GM13976 (cell line): ENCODE data around the gene ASCC1.

Source experiments
- DNase-seq: peaks from one replicate; pipeline ENCODE4 v3.0.0; 2012; ENCODE audit warnings: low spot score
- in situ Hi-C: fragments of 300-500 bp; cut with MboI; formaldehyde crosslinking; loops from one replicate; pipeline ENCODE4 v1.12.0; 2022; ENCODE audit warnings: low sequenced_read_pairs, mixed read lengths, inconsistent platforms; ENCODE audit not compliant: unreplicated experiment
- TF ChIP-seq, protein P1 (sequence below): IDR thresholded peaks from 2 replicates; pipeline ENCODE4 v1.5.1; 2012; ENCODE audit warnings: borderline replicate concordance, mild to moderate bottlenecking; ENCODE audit not compliant: insufficient read depth; ENCODE audit errors: extremely low read depth, missing control alignments, control extremely low read depth

The ASCC1 gene

DNA sequence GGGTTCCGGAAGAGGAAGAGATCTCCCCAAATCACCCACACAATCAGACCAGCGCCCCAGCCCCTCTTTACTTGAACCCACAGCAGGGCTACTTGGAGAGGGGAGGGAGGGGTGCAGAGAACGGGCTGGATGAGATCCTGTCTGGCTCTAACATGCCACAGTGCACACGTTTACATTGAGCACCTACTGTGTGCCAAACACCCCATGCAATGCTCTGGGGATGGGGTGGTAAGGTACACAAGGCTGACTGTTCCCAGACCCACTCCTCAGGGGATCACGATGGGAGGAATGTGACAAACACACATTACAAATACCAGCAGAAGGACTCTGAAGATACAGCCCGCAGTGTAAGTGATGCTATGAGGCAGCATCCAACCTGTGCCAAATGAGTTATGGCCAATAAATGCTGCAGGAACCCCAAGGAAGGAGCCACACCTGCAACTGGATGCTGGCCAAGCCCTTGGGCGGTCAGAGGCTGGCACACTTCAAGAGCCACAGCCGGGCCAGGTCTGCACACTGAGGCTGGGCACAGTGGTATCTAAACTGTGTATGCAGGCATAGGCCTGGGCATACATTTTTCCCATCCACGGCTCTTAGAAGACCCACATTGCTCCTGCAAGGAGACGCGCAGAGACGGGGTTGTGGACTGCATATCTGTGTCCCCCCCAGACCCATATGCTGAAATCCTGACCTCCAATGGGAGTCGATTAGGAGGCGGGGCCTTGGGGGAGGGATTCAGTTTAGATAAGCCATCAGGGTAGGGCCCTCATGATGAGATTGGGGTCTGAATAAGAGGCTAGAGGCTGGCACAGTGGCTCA, 134.1 kb downstream of the ASCC1 start:
- in situ Hi-C loops, result no loop called here
- TF ChIP-seq, protein P1, sequence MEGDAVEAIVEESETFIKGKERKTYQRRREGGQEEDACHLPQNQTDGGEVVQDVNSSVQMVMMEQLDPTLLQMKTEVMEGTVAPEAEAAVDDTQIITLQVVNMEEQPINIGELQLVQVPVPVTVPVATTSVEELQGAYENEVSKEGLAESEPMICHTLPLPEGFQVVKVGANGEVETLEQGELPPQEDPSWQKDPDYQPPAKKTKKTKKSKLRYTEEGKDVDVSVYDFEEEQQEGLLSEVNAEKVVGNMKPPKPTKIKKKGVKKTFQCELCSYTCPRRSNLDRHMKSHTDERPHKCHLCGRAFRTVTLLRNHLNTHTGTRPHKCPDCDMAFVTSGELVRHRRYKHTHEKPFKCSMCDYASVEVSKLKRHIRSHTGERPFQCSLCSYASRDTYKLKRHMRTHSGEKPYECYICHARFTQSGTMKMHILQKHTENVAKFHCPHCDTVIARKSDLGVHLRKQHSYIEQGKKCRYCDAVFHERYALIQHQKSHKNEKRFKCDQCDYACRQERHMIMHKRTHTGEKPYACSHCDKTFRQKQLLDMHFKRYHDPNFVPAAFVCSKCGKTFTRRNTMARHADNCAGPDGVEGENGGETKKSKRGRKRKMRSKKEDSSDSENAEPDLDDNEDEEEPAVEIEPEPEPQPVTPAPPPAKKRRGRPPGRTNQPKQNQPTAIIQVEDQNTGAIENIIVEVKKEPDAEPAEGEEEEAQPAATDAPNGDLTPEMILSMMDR, result no peak

DNA sequence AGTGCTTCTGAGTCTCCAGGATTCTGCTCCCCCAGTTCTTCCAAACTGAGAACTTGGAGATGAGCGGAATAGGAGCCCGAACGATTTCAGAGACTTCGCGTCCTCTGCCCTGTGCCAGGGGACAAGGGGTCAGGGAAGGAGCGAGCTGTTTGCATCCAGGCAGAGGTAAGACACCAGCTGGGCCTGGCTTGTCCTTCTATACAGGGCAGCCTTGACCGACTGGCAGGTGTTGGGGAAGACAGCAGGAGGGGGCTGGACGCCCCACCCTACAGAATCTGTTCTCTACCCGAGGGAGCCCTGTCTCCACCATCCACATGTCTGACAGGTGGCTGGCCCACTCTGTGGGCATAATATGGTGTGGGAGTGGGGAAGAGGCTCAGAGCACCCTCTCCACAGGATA, 134.9 kb downstream of the ASCC1 start:
- peak; percentile 20 for DNase-seq
- TF ChIP-seq, protein P1, result no peak
- in situ Hi-C loops, result no loop called here

More for the DNA sequence above, 134.1 kb downstream of the ASCC1 start:
- DNase-seq, result no peak

DNA sequence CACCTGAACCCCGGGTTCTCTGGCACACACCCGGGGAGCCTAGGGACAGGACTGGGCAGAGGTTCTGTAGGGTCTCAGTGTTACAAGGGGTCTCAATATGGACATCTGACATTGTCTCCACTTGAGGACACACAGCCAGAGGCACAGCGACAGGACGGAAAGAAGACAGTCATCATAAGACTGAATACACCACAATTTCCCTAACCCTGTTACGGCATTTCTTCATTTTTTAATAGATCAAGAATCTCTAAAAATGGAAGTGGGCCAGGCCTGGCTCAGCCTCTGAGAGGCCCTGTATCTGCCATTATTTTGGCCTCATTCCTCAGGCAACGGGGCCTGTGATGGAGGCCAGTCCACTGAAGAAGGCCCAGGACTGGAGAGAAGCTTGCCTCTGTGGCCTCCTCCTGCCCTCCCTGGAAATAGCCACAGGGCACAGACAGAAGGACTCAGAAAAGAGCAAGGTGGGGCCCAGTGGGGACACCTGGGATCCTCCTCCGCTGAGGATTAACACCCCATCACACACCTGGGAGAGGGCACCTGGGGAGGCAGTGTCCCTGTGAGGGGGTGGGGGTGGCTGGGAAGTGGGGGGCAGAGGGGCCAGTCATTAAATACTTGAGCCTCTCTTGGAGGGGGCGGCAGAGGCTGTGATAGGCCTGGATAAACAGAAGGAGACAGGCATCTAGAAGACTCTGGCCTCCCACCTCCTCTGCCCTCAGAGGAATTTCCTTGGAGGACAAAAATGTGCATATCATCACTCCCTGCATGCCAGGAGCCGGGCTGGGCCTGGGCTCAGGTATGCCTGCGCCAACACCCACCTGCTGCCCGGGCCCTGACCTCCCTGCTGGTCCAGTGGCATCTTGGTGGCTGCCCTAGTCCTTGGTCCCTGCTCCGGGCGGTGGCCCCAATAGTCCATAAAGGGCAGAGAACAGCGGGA, 135.8 kb downstream of the ASCC1 start:
- in situ Hi-C loops, result no loop called here
- peak; percentile 25 for DNase-seq
- TF ChIP-seq, protein P1, result no peak

DNA sequence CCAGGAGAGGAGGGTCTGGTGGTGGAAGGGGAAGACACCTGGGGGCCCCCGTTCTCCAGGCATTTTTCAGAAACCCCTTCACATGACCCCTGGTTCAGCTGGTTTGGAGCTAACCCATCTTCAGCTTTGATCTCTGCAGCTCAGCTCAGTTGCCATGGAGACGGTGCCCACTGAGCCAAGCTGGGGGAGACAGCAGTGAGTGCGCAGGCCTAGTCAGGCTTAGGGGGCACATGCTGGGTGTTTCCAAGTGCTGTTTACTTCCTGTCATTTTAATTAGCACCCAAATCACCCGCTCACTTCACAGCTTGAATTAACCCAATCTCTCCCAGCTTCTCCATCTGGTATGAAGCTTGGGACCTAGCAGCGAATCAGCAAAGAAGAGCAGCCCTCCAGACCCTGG, 136.7 kb downstream of the ASCC1 start:
- peak; percentile 24 for DNase-seq
- TF ChIP-seq, protein P1, result no peak
- in situ Hi-C loops, result no loop called here

DNA sequence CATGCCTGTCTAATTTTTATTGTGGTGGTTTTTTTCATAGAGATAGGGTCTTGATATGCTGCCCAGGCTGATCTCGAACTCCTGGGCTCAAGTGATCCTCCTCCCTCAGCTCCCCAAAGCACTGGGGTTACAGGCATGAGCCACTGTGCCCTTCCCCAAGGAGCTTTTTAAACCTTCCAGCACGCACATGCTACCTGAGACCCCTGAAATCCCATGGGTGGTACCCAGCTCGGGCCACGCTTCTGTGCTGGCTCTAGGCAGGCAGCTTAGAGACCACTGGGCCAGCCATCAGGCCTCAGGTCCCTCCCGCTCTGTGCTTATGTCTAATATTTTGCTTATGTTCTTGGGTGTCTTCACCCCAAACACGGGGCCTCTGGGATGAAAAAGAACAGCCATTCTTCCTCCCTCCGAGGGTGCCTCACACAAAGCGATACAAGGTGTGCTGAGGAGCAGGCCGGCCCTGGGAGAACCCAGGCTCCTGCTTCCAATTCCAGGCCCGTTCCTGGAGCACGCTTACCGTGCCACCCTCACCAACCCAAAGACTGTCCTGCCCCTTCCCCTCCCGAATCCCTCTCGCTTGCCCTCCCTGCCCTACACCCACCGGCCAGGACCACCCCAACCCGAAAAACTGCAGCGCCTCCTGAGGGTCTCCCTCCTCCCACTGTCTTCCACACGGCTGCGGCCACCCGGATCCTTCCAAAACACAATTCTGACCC, 138.6 kb downstream of the ASCC1 start:
- TF ChIP-seq, protein P1, result no peak
- DNase-seq, result peak; percentile 22
- in situ Hi-C loops, result no loop called here

DNA sequence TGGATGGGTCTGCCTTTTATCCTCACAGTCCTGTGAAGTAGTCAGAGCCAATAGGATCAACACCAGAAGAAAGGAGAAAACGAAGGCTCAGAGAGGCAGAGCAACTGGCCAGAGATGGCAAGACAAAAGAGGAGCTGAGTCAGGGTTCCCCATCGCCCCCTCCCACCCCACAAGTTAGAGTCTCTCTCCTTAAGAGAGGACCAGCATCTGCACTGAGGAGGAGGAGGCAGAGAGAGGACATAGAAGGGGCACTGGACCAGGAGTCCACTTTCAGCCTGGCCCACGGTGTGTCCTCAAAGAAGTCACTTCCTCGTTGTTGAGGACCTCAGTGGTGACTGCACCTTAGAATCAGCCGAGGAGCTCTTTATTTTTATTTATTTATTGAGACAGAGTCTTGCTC, 139.3 kb downstream of the ASCC1 start:
- TF ChIP-seq, protein P1, result no peak
- no peak for DNase-seq
- in situ Hi-C loops, result no loop called here
